GM12878 (cell line): Measurements from ENCODE around the gene RELT. TPM values are rescaled to one million over a fixed set of nuclear protein-coding genes. Genes with fewer than 3 reads are reported as not detected.

Experiments
- ATAC-seq: fragments of 200-7000 bp; cut with Tn5 transposase; 3 replicates; pipeline ENCODE4 v1.9.1; 2020; ENCODE audit warnings: mild to moderate bottlenecking, moderate library complexity
- BruUV-seq: library from RNA; stranded (reverse); fragments of 400-500 nt; replicated peaks from 2 replicates; lab custom pipeline; 2021; lab: Mats Ljungman, UMichigan
- CTCF ChIA-PET: fragments of 300-600 bp; sonication (Branson Sonifier 250); formaldehyde crosslinking; extraction: SDS; loops from one replicate; lab custom pipeline; 2021; ENCODE audit warnings: inconsistent platforms; lab: Yijun Ruan, JAX
- POLR2A ChIA-PET: fragments of 350-600 bp; formaldehyde crosslinking; extraction: SDS; loops from one replicate; lab custom pipeline; 2021; ENCODE audit warnings: inconsistent platforms; lab: Charles Lee
- RAD21 ChIA-PET: fragments of 300-600 bp; sonication (Branson Sonifier 250); formaldehyde crosslinking; loops from one replicate; lab custom pipeline; 2023; ENCODE audit warnings: antibody characterized with exemption; ENCODE audit not compliant: unreplicated experiment; lab: Charles Lee
- SMC1A ChIA-PET: fragments of 300-600 bp; sonication (Branson Sonifier 250); formaldehyde crosslinking; loops from one replicate; lab custom pipeline; 2023; ENCODE audit not compliant: unreplicated experiment, uncharacterized antibody; lab: Charles Lee
- DNase-seq: peaks from one replicate; pipeline ENCODE4 v3.0.0-alpha.2; 2011; ENCODE audit warnings: low read depth, low spot score
- FAIRE-seq: peaks from 3 replicates; lab custom pipeline; 2011; peaks lifted over from hg19 to GRCh38; lab: Jason Lieb, UNC
- H2AFZ ChIP-seq: 2 replicates; pipeline ENCODE4 v1.6.0; 2011; ENCODE audit warnings: low read depth, low read length, control low read depth; ENCODE audit not compliant: control insufficient read depth
- H3K27ac ChIP-seq: 2 replicates; pipeline ENCODE4 v1.5.1; 2011; ENCODE audit warnings: control low read depth; ENCODE audit not compliant: control insufficient read depth, insufficient read depth
- H3K27me3 ChIP-seq, 2 experiments: replicated peaks in 1 of 2; 2 replicates each; pipeline versions ENCODE4 v1.6.0 to v1.6.1; 2011; ENCODE audit warnings: low read length in 1 of 2; ENCODE audit not compliant: control insufficient read depth in 2 of 2, insufficient read depth in 2 of 2
- H3K36me3 ChIP-seq, 2 experiments: 2 replicates each; pipeline ENCODE4 v1.5.1; 2011; ENCODE audit warnings: low read length in 1 of 2; ENCODE audit not compliant: control insufficient read depth in 2 of 2, insufficient read depth in 2 of 2
- H3K4me1 ChIP-seq: 2 replicates; pipeline ENCODE4 v1.6.1; 2011; ENCODE audit warnings: mild to moderate bottlenecking, low read length, moderate library complexity, mixed read lengths; ENCODE audit not compliant: control insufficient read depth, insufficient read depth
- H3K4me2 ChIP-seq: 2 replicates; pipeline ENCODE4 v1.6.0; 2011; ENCODE audit warnings: control low read depth; ENCODE audit not compliant: control insufficient read depth, insufficient read depth
- H3K4me3 ChIP-seq: fragments of 200-600 bp; sonication (generic); 2 replicates; pipeline ENCODE4 v1.5.1; 2016
- H3K79me2 ChIP-seq: 2 replicates; pipeline ENCODE4 v1.6.0; 2011; ENCODE audit warnings: low read length; ENCODE audit not compliant: control insufficient read depth, insufficient read depth
- H3K9ac ChIP-seq: 2 replicates; pipeline ENCODE4 v1.8.0; 2011; ENCODE audit warnings: low read length, control low read depth, mixed read lengths; ENCODE audit not compliant: control insufficient read depth, insufficient read depth
- H3K9me3 ChIP-seq: replicated peaks from 3 replicates; pipeline ENCODE4 v1.5.1; 2011; ENCODE audit warnings: mild to moderate bottlenecking, low read length; ENCODE audit not compliant: control insufficient read depth, insufficient read depth
- H4K20me1 ChIP-seq: 2 replicates; pipeline ENCODE4 v1.6.0; 2011; ENCODE audit not compliant: control insufficient read depth, insufficient read depth
- ESRRA ChIP-seq: IDR thresholded peaks from 2 replicates; pipeline ENCODE4 v1.6.1; 2012; ENCODE audit warnings: mild to moderate bottlenecking, low read length, improper control_type of control experiment
- FOXK2 ChIP-seq: fragments of 450-650 bp; IDR thresholded peaks from 2 replicates; pipeline ENCODE4 v1.6.1; 2017; ENCODE audit warnings: mild to moderate bottlenecking, moderate library complexity
- HCFC1 ChIP-seq: fragments of 150-350 bp; IDR thresholded peaks from 2 replicates; pipeline ENCODE4 v1.6.1; 2014; ENCODE audit warnings: low read length
- IKZF1 ChIP-seq: fragments of 450-650 bp; conservative IDR thresholded peaks from 2 replicates; pipeline ENCODE4 v1.6.1; 2017; ENCODE audit warnings: antibody characterized with exemption, mild to moderate bottlenecking
- MTA3 ChIP-seq: IDR thresholded peaks from 2 replicates; pipeline ENCODE4 v1.6.1; 2012; ENCODE audit warnings: low read length, inconsistent platforms, borderline replicate concordance
- NFYA ChIP-seq: IDR thresholded peaks from 2 replicates; pipeline ENCODE4 v1.6.1; 2011; ENCODE audit warnings: low read depth, mild to moderate bottlenecking, low read length, improper control_type of control experiment, borderline replicate concordance
- POLR2A ChIP-seq: IDR thresholded peaks from 2 replicates; pipeline ENCODE4 v1.6.1; 2011; ENCODE audit warnings: low read depth, mild to moderate bottlenecking, low read length
- TCF12 ChIP-seq: IDR thresholded peaks from 2 replicates; pipeline ENCODE4 v1.6.1; 2011; ENCODE audit warnings: low read depth, mild to moderate bottlenecking, low read length
- WGBS: methylation state at CpG from one replicate; pipeline ENCODE4 v1.1.6; 2016; ENCODE audit warnings: low lambda C conversion rate; ENCODE audit not compliant: insufficient replicate concordance, insufficient coverage; ENCODE audit errors: missing lambda C conversion rate; 5-methylcytosine and 5-hydroxymethylcytosine counted together
- in situ Hi-C: fragments of 300-500 bp; cut with MboI; formaldehyde crosslinking; loops from 9 replicates; pipeline ENCODE4 v1.14.3; 2018; ENCODE audit warnings: mixed read lengths
- intact Hi-C: fragments of 100-400 bp; cut with micrococcal nuclease; formaldehyde crosslinking; loops from one replicate; pipeline ENCODE4 v1.14.2; 2022; ENCODE audit not compliant: unreplicated experiment
- polyA plus RNA-seq, 11 experiments: library from polyadenylated mRNA; depleted of rRNA in 4 of 11; unstranded in 6 of 11; stranded (reverse) in 5 of 11; fragments of >200 nt; fragmentation: Nextera tagmentation in 4 of 11; fragmentation: Illumina TruSeq in 1 of 11; extraction: Ambion mirVana in 4 of 11; extraction: Trizol in 1 of 11; gene quantifications; 1 replicate in 1 of 11; 2 replicates in 10 of 11; pipeline versions ENCODE4 v1.2.1 to v1.2.3, GENCODE V29; 2011 to 2016; ENCODE audit warnings: inconsistent platforms in 2 of 11, missing spikeins in 2 of 11, low read depth in 1 of 11
- total RNA-seq, 4 experiments: library from RNA; depleted of rRNA in 3 of 4; stranded (reverse); fragments of >200 nt in 3 of 4; fragmentation: Illumina TruSeq in 1 of 4; extraction: Trizol in 1 of 4; gene quantifications; 2 replicates each; pipeline versions ENCODE4 v1.2.1 to v1.2.3, GENCODE V29; 2013 to 2021
- TF ChIP-seq, protein P1 (sequence below): fragments of 450-650 bp; formaldehyde crosslinking; IDR thresholded peaks from 2 replicates; pipeline ENCODE4 v1.5.0; 2022; ENCODE audit warnings: mild to moderate bottlenecking, missing genetic modification characterization
- TF ChIP-seq, protein P2 (sequence below): fragments of 450-650 bp; IDR thresholded peaks from 2 replicates; pipeline ENCODE4 v1.6.1; 2016; ENCODE audit warnings: mild to moderate bottlenecking

Gene RELT
- total and polyA plus RNA-seq, 10 of the 15 experiments (the other 5 are each of a cell fraction or from before 2014, with no cell fraction given): 1.2 to 28.5 (median 10.8) TPM

DNA sequence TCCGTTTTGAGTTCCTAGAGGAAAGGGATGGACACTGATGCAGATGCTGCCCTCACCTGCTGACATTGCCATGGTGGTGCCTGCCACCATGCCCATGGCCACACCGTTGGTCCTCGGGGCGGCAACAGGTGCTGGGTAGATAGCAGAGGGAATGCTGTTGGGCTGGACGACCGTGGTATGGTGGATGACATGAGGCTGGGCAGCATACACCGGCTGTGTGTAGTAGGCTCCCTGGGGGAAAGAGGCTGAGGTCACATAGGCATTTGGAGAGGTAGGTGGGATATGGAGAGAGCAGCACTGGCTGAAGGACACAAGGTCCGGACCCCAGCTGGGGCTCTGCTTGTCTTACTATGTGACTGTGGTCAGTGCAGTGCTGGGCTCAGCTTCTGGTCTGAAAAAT, 33.2 kb downstream of the RELT start:
- SMC1A ChIA-PET: interaction anchor here (0.9 to 1.8 kb wide), 3 partner anchors 10 to 133 kb away, joined by 3 to 5 read pairs (median 4); no protein-coding TSS in a partner anchor
- Histone ChIP-seq H3K4me3 (no peak overlapping the region), H3K27ac (no peak overlapping the region), H3K36me3 (peaks cover 9 to 12% of the 10 kb centered on the region in 2 experiments), H2AFZ (no peak overlapping the region), H3K4me1 (no peaks in the 10 kb centered on the region), H3K79me2 (no peaks in the 10 kb centered on the region), H4K20me1 (no peaks in the 10 kb centered on the region), H3K9ac (no peak overlapping the region), H3K9me3 (no peaks in the 10 kb centered on the region), H3K27me3 (no peaks in the 10 kb centered on the region), H3K4me2 (no peak overlapping the region)
- FAIRE-seq: no peak
- CTCF ChIA-PET: interaction anchor here (1.2 kb wide), 1 partner anchor 69 kb away, joined by 3 read pairs; no protein-coding TSS in a partner anchor
- intact Hi-C loops: no loop called here
- POLR2A ChIA-PET: no interaction called here
- TF ChIP-seq MTA3: no peak
- 0 out of 2 replicates have a peak, but pooled peaks have one; percentile 36 for TF ChIP-seq POLR2A
- WGBS: 94% methylated on average over 8 of the region's 8 CpGs
- in situ Hi-C loops: no loop called here
- ATAC-seq: no peak
- BruUV-seq: no TSS peak
- no peak for DNase-seq
- RAD21 ChIA-PET: no interaction called here

DNA sequence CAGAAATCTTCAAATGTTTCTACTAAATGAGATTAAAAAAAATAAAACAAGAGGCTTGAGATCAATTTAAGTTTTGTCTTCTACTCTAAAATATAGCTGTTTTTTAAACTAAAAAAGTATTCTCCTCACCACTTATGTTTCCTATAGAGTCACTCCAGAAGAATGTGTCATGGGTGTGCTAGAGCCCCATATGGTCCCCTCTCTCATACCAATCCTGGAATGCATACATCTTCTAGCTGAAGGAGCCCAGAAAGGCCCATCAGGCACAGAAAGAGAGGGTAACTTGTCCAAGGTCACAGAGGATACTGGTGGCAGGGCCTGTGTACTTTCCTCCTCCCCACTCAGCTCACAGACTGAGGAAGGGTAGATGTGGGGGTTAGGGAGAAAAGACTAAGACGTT, 34.4 kb downstream of the RELT start:
- Histone ChIP-seq H3K27me3 (no peaks in the 10 kb centered on the region), H3K79me2 (no peaks in the 10 kb centered on the region), H3K4me3 (no peak overlapping the region), H3K27ac (no peak overlapping the region), H3K9ac (no peak overlapping the region), H3K36me3 (peaks cover 6 to 7% of the 10 kb centered on the region in 2 experiments), H3K9me3 (no peaks in the 10 kb centered on the region), H3K4me1 (peaks cover 9% of the 10 kb centered on the region; the same call in 1 of the 2 replicates), H2AFZ (no peak overlapping the region), H3K4me2 (no peak overlapping the region), H4K20me1 (no peaks in the 10 kb centered on the region)
- ChIA-PET CTCF (interaction anchor here (0.8 to 2.0 kb wide), 6 partner anchors 40 to 250 kb away, joined by 3 to 6 read pairs (median 4); no protein-coding TSS in a partner anchor), RAD21 (interaction anchor here (0.6 to 1.4 kb wide), 2 partner anchors 19 to 51 kb away, joined by 3 read pairs; no protein-coding TSS in a partner anchor), POLR2A (interaction anchor here (0.8 kb wide), 1 partner anchor 11 kb away, joined by 3 read pairs; no protein-coding TSS in a partner anchor), SMC1A (interaction anchor here (1.1 to 1.8 kb wide), 3 partner anchors 11 to 59 kb away, joined by 3 to 5 read pairs (median 5); no protein-coding TSS in a partner anchor)
- no TSS peak for BruUV-seq
- DNase-seq: no peak
- in situ Hi-C loops: no loop called here
- WGBS: 38% methylated on average over 1 of the region's 1 CpG
- FAIRE-seq: no peak
- intact Hi-C loops: no loop called here
- ATAC-seq: no peak
- no peak for TF ChIP-seq POLR2A
- no peak for TF ChIP-seq FOXK2
- no peak for TF ChIP-seq NFYA
- TF ChIP-seq, protein P1, sequence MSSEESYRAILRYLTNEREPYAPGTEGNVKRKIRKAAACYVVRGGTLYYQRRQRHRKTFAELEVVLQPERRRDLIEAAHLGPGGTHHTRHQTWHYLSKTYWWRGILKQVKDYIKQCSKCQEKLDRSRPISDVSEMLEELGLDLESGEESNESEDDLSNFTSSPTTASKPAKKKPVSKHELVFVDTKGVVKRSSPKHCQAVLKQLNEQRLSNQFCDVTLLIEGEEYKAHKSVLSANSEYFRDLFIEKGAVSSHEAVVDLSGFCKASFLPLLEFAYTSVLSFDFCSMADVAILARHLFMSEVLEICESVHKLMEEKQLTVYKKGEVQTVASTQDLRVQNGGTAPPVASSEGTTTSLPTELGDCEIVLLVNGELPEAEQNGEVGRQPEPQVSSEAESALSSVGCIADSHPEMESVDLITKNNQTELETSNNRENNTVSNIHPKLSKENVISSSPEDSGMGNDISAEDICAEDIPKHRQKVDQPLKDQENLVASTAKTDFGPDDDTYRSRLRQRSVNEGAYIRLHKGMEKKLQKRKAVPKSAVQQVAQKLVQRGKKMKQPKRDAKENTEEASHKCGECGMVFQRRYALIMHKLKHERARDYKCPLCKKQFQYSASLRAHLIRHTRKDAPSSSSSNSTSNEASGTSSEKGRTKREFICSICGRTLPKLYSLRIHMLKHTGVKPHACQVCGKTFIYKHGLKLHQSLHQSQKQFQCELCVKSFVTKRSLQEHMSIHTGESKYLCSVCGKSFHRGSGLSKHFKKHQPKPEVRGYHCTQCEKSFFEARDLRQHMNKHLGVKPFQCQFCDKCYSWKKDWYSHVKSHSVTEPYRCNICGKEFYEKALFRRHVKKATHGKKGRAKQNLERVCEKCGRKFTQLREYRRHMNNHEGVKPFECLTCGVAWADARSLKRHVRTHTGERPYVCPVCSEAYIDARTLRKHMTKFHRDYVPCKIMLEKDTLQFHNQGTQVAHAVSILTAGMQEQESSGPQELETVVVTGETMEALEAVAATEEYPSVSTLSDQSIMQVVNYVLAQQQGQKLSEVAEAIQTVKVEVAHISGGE: no peak
- TF ChIP-seq, protein P2, sequence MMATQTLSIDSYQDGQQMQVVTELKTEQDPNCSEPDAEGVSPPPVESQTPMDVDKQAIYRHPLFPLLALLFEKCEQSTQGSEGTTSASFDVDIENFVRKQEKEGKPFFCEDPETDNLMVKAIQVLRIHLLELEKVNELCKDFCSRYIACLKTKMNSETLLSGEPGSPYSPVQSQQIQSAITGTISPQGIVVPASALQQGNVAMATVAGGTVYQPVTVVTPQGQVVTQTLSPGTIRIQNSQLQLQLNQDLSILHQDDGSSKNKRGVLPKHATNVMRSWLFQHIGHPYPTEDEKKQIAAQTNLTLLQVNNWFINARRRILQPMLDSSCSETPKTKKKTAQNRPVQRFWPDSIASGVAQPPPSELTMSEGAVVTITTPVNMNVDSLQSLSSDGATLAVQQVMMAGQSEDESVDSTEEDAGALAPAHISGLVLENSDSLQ: no peak
- TF ChIP-seq TCF12: no peak
- no peak for TF ChIP-seq ESRRA
- TF ChIP-seq HCFC1: no peak
- no peak for TF ChIP-seq IKZF1
